ENCODE data around the gene KIF16B. TPM values are rescaled to one million over a fixed set of nuclear protein-coding genes. Genes with fewer than 3 reads are reported as not detected.

KIF16B gene
- total RNA-seq, 6 experiments from 2014 or later, result 8.4 to 15.9 (median 11.7) TPM

- Histone ChIP-seq H3K36me3 (no peaks in the 10 kb centered on the region), H3K4me3 (no peak overlapping the region), H3K4me1 (no peaks in the 10 kb centered on the region), H3K9me3 (no peaks in the 10 kb centered on the region), H3K27me3 (no peaks in the 10 kb centered on the region), H3K27ac (no peak overlapping the region)
- ATAC-seq, result peak in 2 of 4 donors; percentile 42 to 44
- 82% methylated on average over 6 of the region's 6 CpGs for WGBS (ENCODE audit: insufficient coverage, low coverage, low lambda C conversion rate, missing lambda C conversion rate)
- no peak for TF ChIP-seq POLR2A (IDR thresholded peaks at IDR 0.05)
- TF ChIP-seq, protein P1, sequence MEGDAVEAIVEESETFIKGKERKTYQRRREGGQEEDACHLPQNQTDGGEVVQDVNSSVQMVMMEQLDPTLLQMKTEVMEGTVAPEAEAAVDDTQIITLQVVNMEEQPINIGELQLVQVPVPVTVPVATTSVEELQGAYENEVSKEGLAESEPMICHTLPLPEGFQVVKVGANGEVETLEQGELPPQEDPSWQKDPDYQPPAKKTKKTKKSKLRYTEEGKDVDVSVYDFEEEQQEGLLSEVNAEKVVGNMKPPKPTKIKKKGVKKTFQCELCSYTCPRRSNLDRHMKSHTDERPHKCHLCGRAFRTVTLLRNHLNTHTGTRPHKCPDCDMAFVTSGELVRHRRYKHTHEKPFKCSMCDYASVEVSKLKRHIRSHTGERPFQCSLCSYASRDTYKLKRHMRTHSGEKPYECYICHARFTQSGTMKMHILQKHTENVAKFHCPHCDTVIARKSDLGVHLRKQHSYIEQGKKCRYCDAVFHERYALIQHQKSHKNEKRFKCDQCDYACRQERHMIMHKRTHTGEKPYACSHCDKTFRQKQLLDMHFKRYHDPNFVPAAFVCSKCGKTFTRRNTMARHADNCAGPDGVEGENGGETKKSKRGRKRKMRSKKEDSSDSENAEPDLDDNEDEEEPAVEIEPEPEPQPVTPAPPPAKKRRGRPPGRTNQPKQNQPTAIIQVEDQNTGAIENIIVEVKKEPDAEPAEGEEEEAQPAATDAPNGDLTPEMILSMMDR (IDR thresholded peaks at IDR 0.05), result no peak
- intact Hi-C loops (cut with DNase I), result no loop called here
- no peak for DNase-seq
These were observed 185.6 kb downstream of the KIF16B start for GRCh38 chr20:16387666-16388065.

DNA sequence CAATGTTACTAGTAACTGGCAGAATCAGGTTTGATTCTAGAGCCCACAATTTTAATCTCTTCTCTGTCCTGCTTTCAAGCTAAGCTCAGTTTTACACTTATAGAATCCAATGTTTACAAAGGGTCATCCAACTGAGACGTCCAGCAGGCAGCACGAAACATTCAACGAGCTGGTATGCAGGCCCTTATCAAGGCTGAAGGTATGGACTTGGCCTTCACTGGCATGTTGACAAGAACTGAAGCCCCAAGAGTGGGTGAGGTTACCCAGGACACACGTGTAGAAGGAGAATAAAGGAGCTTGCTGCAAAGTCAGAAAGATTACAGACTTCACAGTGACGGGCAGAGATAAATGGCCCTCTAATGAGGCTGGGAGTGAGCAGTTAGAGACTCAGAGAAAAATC is 187.4 kb downstream of the KIF16B start:
- H3K4me1 ChIP-seq, result no peaks in the 10 kb centered on the region
- no peak overlapping the region for H3K4me3 ChIP-seq
- no peaks in the 10 kb centered on the region for H3K36me3 ChIP-seq
- intact Hi-C loops (cut with DNase I), result no loop called here
- 83% methylated on average over 5 of the region's 5 CpGs for WGBS (ENCODE audit: insufficient coverage, low coverage, low lambda C conversion rate, missing lambda C conversion rate)
- H3K9me3 ChIP-seq, result no peaks in the 10 kb centered on the region
- H3K27ac ChIP-seq, result no peak overlapping the region
- no peak for DNase-seq
- H3K27me3 ChIP-seq, result no peaks in the 10 kb centered on the region
- TF ChIP-seq, protein P1 (IDR thresholded peaks at IDR 0.05), result no peak
- TF ChIP-seq POLR2A (IDR thresholded peaks at IDR 0.05), result no peak
- no peak for ATAC-seq

DNA sequence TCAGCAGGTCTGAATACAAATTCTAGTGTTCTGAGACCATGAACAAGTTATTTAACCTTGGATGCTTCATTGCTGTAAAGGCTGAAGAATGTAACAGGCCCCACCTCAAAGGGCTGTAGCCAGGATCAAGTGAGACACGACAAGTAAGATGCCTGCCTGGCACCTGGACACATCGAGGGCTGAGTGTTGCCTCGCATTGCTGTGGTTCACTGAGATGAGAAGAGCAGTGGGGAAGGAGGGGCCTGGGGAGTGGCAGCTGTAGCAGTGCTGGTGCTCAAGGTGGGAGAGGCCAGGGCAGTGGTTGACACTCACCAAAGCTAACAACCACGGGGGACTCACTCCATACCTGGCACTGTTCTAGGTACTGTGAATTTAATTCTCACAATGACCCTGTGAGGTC is 187.8 kb downstream of the KIF16B start:
- H3K4me1 ChIP-seq, result no peaks in the 10 kb centered on the region
- no peaks in the 10 kb centered on the region for H3K36me3 ChIP-seq
- ATAC-seq (no peak), DNase-seq (no peak)
- no peak overlapping the region for H3K27ac ChIP-seq
- H3K27me3 ChIP-seq, result no peaks in the 10 kb centered on the region
- TF ChIP-seq POLR2A (IDR thresholded peaks at IDR 0.05), result no peak
- TF ChIP-seq, protein P1 (IDR thresholded peaks at IDR 0.05), result no peak
- H3K4me3 ChIP-seq, result no peak overlapping the region
- intact Hi-C loops (cut with DNase I), result no loop called here
- H3K9me3 ChIP-seq, result no peaks in the 10 kb centered on the region
- WGBS (ENCODE audit: insufficient coverage, low coverage, low lambda C conversion rate, missing lambda C conversion rate), result 89% methylated on average over 3 of the region's 4 CpGs

- no peaks in the 10 kb centered on the region for H3K27me3 ChIP-seq
- H3K9me3 ChIP-seq, result no peaks in the 10 kb centered on the region
- ATAC-seq (no peak), DNase-seq (no peak)
- TF ChIP-seq, protein P1 (IDR thresholded peaks at IDR 0.05), result no peak
- 68% methylated on average over 2 of the region's 2 CpGs for WGBS (ENCODE audit: insufficient coverage, low coverage, low lambda C conversion rate, missing lambda C conversion rate)
- intact Hi-C loops (cut with DNase I), result no loop called here
- H3K4me1 ChIP-seq, result no peaks in the 10 kb centered on the region
- H3K4me3 ChIP-seq, result no peak overlapping the region
- H3K27ac ChIP-seq, result no peak overlapping the region
- no peaks in the 10 kb centered on the region for H3K36me3 ChIP-seq
These were observed 191.8 kb downstream of the KIF16B start for GRCh38 chr20:16381444-16381843.
